Esophagus squamous epithelium (tissue), 4 donors: ENCODE data around the gene ATR.
"Not testable (repeated sequence)": the region's sequence is repeated elsewhere in the genome, so short reads cannot be mapped to it uniquely, and the experiment has no call there.

Source experiments
- CTCF ChIP-seq, 6 experiments: fragments of 450-650 bp in 4 of 6; fragments of 200-600 bp in 2 of 6; sonication (generic) in 2 of 6; IDR thresholded peaks; one replicate each; pipeline ENCODE4 v1.5.1; 2016 to 2019; ENCODE audit warnings: antibody characterized with exemption in 6 of 6, mild to moderate bottlenecking in 4 of 6, moderate library complexity in 4 of 6
- POLR2A ChIP-seq, 4 donors: fragments of 450-650 bp; IDR thresholded peaks; one replicate each; pipeline ENCODE4 v1.6.1; 2017; ENCODE audit warnings: antibody characterized with exemption in 4 of 4, mild to moderate bottlenecking in 4 of 4, moderate library complexity in 3 of 4

- not testable (repeated sequence) for TF ChIP-seq CTCF, POLR2A (IDR thresholded peaks at IDR 0.05)
Measured at GRCh38 chr3:142400537-142400936, 178.0 kb downstream of the ATR start.
